H1 (cell line): Measurements from ENCODE around the gene GPR61. TPM values are rescaled to one million over a fixed set of nuclear protein-coding genes. Genes with fewer than 3 reads are reported as not detected.

Experiments used
- CTCF ChIA-PET: fragments of 300-600 bp; sonication (Branson Sonifier 250); formaldehyde crosslinking; loops from one replicate; lab custom pipeline; 2021; ENCODE audit not compliant: partially characterized antibody; lab: Charles Lee
- POLR2A ChIA-PET: fragments of 300-600 bp; sonication (Branson Sonifier 250); formaldehyde crosslinking; loops from one replicate; lab custom pipeline; 2021; ENCODE audit warnings: inconsistent platforms; ENCODE audit not compliant: partially characterized antibody; lab: Charles Lee
- DNase-seq, 2 experiments: peaks; one replicate each; pipeline versions ENCODE4 v3.0.0 to v3.0.0-alpha.2; 2010 to 2022; ENCODE audit warnings: low spot score in 2 of 2, low read depth in 1 of 2, mixed read lengths in 1 of 2
- FAIRE-seq: peaks from 2 replicates; lab custom pipeline; 2011; peaks lifted over from hg19 to GRCh38; lab: Jason Lieb, UNC
- H2AFZ ChIP-seq: 2 replicates; pipeline ENCODE4 v1.8.1; 2012; ENCODE audit warnings: low read length, inconsistent platforms
- H2AK5ac ChIP-seq: 2 replicates; pipeline ENCODE4 v1.6.1; 2013; ENCODE audit warnings: low read depth, low read length
- H2BK120ac ChIP-seq: replicated peaks from 2 replicates; pipeline ENCODE3; 2013; ENCODE audit warnings: low read depth, low read length, inconsistent platforms
- H2BK12ac ChIP-seq: 2 replicates; pipeline ENCODE4 v1.6.1; 2013; ENCODE audit warnings: low read depth, low read length
- H2BK15ac ChIP-seq: 2 replicates; pipeline ENCODE4 v1.6.1; 2013; ENCODE audit warnings: low read length
- H2BK20ac ChIP-seq: 2 replicates; pipeline ENCODE4 v1.6.1; 2013; ENCODE audit warnings: low read length
- H2BK5ac ChIP-seq: 2 replicates; pipeline ENCODE4 v1.6.1; 2013; ENCODE audit warnings: low read depth, low read length
- H3K14ac ChIP-seq: 2 replicates; pipeline ENCODE4 v1.6.1; 2013; ENCODE audit warnings: inconsistent platforms; ENCODE audit not compliant: insufficient read length
- H3K18ac ChIP-seq: 2 replicates; pipeline ENCODE4 v1.6.1; 2013; ENCODE audit warnings: low read length; ENCODE audit errors: extremely low read depth
- H3K23ac ChIP-seq: 2 replicates; pipeline ENCODE4 v1.6.1; 2013; ENCODE audit warnings: inconsistent platforms; ENCODE audit not compliant: insufficient read length
- H3K23me2 ChIP-seq: 2 replicates; pipeline ENCODE4 v1.6.1; 2013; ENCODE audit warnings: low read depth, low read length
- H3K27ac ChIP-seq: 2 replicates; pipeline ENCODE4 v1.6.1; 2011; ENCODE audit warnings: low read depth, low read length, inconsistent platforms
- H3K27me3 ChIP-seq, 4 experiments: replicated peaks in 1 of 4; 1 replicate in 1 of 4; 2 replicates in 3 of 4; pipeline versions ENCODE4 v1.6.1 to v1.8.1; 2011 to 2013; ENCODE audit warnings: low read length in 3 of 4, mild to moderate bottlenecking in 3 of 4, inconsistent platforms in 2 of 4, mixed read lengths in 2 of 4, moderate library complexity in 1 of 4; ENCODE audit not compliant: control insufficient read depth in 3 of 4, insufficient read depth in 3 of 4; ENCODE audit errors: extremely low read depth in 1 of 4
- H3K36me3 ChIP-seq, 4 experiments: 2 replicates each; pipeline versions ENCODE4 v1.6.1 to v1.8.1; 2011 to 2013; ENCODE audit warnings: mild to moderate bottlenecking in 4 of 4, low read length in 3 of 4, moderate library complexity in 2 of 4, control low read depth in 1 of 4, inconsistent platforms in 1 of 4; ENCODE audit not compliant: insufficient read depth in 4 of 4, control insufficient read depth in 2 of 4
- H3K4ac ChIP-seq: replicated peaks from 2 replicates; pipeline ENCODE3; 2013; ENCODE audit warnings: low read length, low read depth, mixed read lengths, inconsistent platforms; ENCODE audit not compliant: insufficient read length
- H3K4me1 ChIP-seq, 4 experiments: replicated peaks in 1 of 4; 1 replicate in 1 of 4; 2 replicates in 3 of 4; pipeline versions ENCODE4 v1.6.1 to v1.8.1; 2011 to 2013; ENCODE audit warnings: low read length in 3 of 4, inconsistent platforms in 2 of 4, mixed read lengths in 1 of 4; ENCODE audit not compliant: insufficient read depth in 4 of 4, control insufficient read depth in 3 of 4
- H3K4me2 ChIP-seq, 2 experiments: 2 replicates each; pipeline versions ENCODE4 v1.6.1 to v1.8.1; 2011 to 2013; ENCODE audit warnings: low read depth in 2 of 2, low read length in 2 of 2, control low read depth in 1 of 2, inconsistent platforms in 1 of 2, mild to moderate bottlenecking in 1 of 2; ENCODE audit not compliant: insufficient read depth in 1 of 2
- H3K4me3 ChIP-seq, 4 experiments: fragments of 200-600, 300-600 bp in 1 of 4; sonication (generic), shearing (Covaris generic), sonication (Bioruptor Twin) in 1 of 4; 2 replicates each; pipeline versions ENCODE4 v1.5.1 to v1.8.1; 2011 to 2016; ENCODE audit warnings: low read length in 4 of 4, low read depth in 3 of 4, control low read depth in 2 of 4, inconsistent platforms in 2 of 4, mild to moderate bottlenecking in 2 of 4, mixed read lengths in 1 of 4, moderate library complexity in 1 of 4; ENCODE audit not compliant: insufficient read depth in 2 of 4; ENCODE audit errors: extremely low read depth in 1 of 4
- H3K56ac ChIP-seq: replicated peaks from 2 replicates; pipeline ENCODE3; 2013; ENCODE audit warnings: low read depth, mild to moderate bottlenecking, mixed read lengths, low read length, inconsistent platforms; ENCODE audit not compliant: insufficient read length
- H3K79me1 ChIP-seq: 2 replicates; pipeline ENCODE4 v1.6.1; 2013; ENCODE audit warnings: low read depth, low read length, control low read depth
- H3K79me2 ChIP-seq, 2 experiments: 2 replicates each; pipeline versions ENCODE4 v1.6.1 to v1.8.1; 2012 to 2013; ENCODE audit warnings: low read length in 2 of 2, mild to moderate bottlenecking in 2 of 2, inconsistent platforms in 1 of 2; ENCODE audit not compliant: insufficient read depth in 2 of 2, control insufficient read depth in 1 of 2
- H3K9ac ChIP-seq, 4 experiments: replicated peaks in 1 of 4; 1 replicate in 1 of 4; 2 replicates in 3 of 4; pipeline versions ENCODE4 v1.6.1 to v1.8.1; 2011 to 2013; ENCODE audit warnings: low read depth in 3 of 4, low read length in 3 of 4, control low read depth in 2 of 4, mild to moderate bottlenecking in 2 of 4, moderate library complexity in 2 of 4, inconsistent platforms in 1 of 4; ENCODE audit errors: extremely low read depth in 1 of 4
- H3K9me3 ChIP-seq, 2 experiments: 2 replicates each; pipeline versions ENCODE4 v1.6.1 to v1.8.1; 2012 to 2013; ENCODE audit warnings: mild to moderate bottlenecking in 2 of 2, moderate library complexity in 2 of 2, control low read depth in 1 of 2, inconsistent platforms in 1 of 2, low read depth in 1 of 2, low read length in 1 of 2, mixed read lengths in 1 of 2; ENCODE audit not compliant: insufficient read depth in 2 of 2
- H4K20me1 ChIP-seq, 2 experiments: replicated peaks in 1 of 2; 2 replicates each; pipeline versions ENCODE3 to v1.8.1; 2011 to 2013; ENCODE audit warnings: inconsistent platforms in 2 of 2, low read length in 2 of 2, mild to moderate bottlenecking in 1 of 2; ENCODE audit not compliant: insufficient read depth in 2 of 2, control insufficient read depth in 1 of 2
- H4K5ac ChIP-seq: 2 replicates; pipeline ENCODE4 v1.6.1; 2013; ENCODE audit warnings: low read length, low read depth, mixed read lengths, inconsistent platforms; ENCODE audit not compliant: insufficient read length
- H4K8ac ChIP-seq: 2 replicates; pipeline ENCODE4 v1.8.0; 2013; ENCODE audit warnings: mild to moderate bottlenecking, moderate library complexity, low read length, inconsistent platforms; ENCODE audit not compliant: insufficient read depth; ENCODE audit errors: extremely low read depth
- H4K91ac ChIP-seq: replicated peaks from 2 replicates; pipeline ENCODE3; 2013; ENCODE audit warnings: low read length, mixed read lengths, inconsistent platforms; ENCODE audit not compliant: insufficient read length
- BACH1 ChIP-seq: IDR thresholded peaks from 2 replicates; pipeline ENCODE4 v1.6.1; 2012; ENCODE audit warnings: low read length, improper control_type of control experiment
- WGBS, 2 experiments: shearing (Covaris generic) in 1 of 2; methylation state at CpG; one replicate each; pipeline versions ENCODE4 v1.1.6 to v1.1.7; 2013 to 2015; ENCODE audit warnings: low lambda C conversion rate in 2 of 2, mixed read lengths in 2 of 2, inconsistent platforms in 1 of 2, low coverage in 1 of 2, missing lambda C conversion rate in 1 of 2; ENCODE audit not compliant: insufficient replicate concordance in 2 of 2, insufficient coverage in 1 of 2, insufficient read length in 1 of 2; ENCODE audit errors: extremely low coverage in 1 of 2, missing lambda C conversion rate in 1 of 2; 5-methylcytosine and 5-hydroxymethylcytosine counted together
- polyA plus RNA-seq, 7 experiments: library from polyadenylated mRNA; depleted of rRNA in 3 of 7; stranded (reverse) in 5 of 7; unstranded in 2 of 7; fragments of >200 nt in 5 of 7; fragments of 200-250 nt in 2 of 7; gene quantifications; 1 replicate in 5 of 7; 2 replicates in 1 of 7; 4 replicates in 1 of 7; pipeline versions ENCODE4 v1.2.1 to v1.2.3, GENCODE V29; 2011 to 2013; ENCODE audit warnings: missing spikeins in 2 of 7, mixed read lengths in 2 of 7
- total RNA-seq: library from RNA; stranded (reverse); fragmentation: NEBNext Ultra II Directional; extraction: Animal tissue kit (Norgen Biotek cat#: 25700); gene quantifications from 2 replicates; pipeline ENCODE4 v1.2.1, GENCODE V29; 2021

The GPR61 gene
- total and polyA plus RNA-seq, 2 of the 8 experiments (the other 6 are each of a cell fraction or from before 2014, with no cell fraction given) = 0.41 to 0.53 TPM

GRCh38 chr1:109502364-109502851 is 37.3 kb upstream of the GPR61 start:
- Histone ChIP-seq H2BK5ac (no peak overlapping the region), H3K9ac (no peak overlapping the region), H3K56ac (no peak overlapping the region), H3K79me1 (no peaks in the 10 kb centered on the region), H4K5ac (no peak overlapping the region), H4K20me1 (peaks cover 2% of the 10 kb centered on the region in 2 experiments), H2AFZ (no peak overlapping the region), H2BK12ac (no peak overlapping the region), H3K27ac (no peak overlapping the region), H2BK20ac (no peak overlapping the region), H4K91ac (no peak overlapping the region), H3K4ac (no peak overlapping the region), H3K9me3 (no peaks in the 10 kb centered on the region), H3K23me2 (no peaks in the 10 kb centered on the region), H2AK5ac (no peak overlapping the region), H3K4me1 (peaks cover 0 to 11% (median 5%) of the 10 kb centered on the region in 4 experiments; a peak in 5 of 7 replicates), H3K23ac (no peak overlapping the region), H3K79me2 (no peaks in the 10 kb centered on the region), H3K27me3 (no peaks in the 10 kb centered on the region; a peak in 1 of 7 replicates), H2BK15ac (no peak overlapping the region), H3K36me3 (peaks cover 0 to 2% (median 0%) of the 10 kb centered on the region in 4 experiments; a peak in 2 of 8 replicates), H2BK120ac (no peak overlapping the region), H3K14ac (no peak overlapping the region), H3K4me3 (no peak overlapping the region)
- WGBS, 2 experiments = 79% methylated on average over 3 of the region's 3 CpGs; no CpG with 5 or more reads in 1 of the 2 experiments
- CTCF ChIA-PET = interaction anchor here (1.0 to 43.7 kb wide), 4 partner anchors 6 to 195 kb away, joined by 3 to 1755 read pairs (median 666); partner anchors contain the start of genes AMIGO1, ATXN7L2, CYB561D1 and GPR61
- no peak for FAIRE-seq
- POLR2A ChIA-PET = interaction anchor here (2.1 kb wide), 1 partner anchor 7 kb away, joined by 7 read pairs; the partner anchor contains the start of gene AMIGO1
- no peak for TF ChIP-seq BACH1
- TF ChIP-seq, all 59 proteins: peak for 0
- DNase-seq = no peak
- no peak overlapping the region for H3K18ac ChIP-seq
- no peak overlapping the region for H3K4me2 ChIP-seq
- H4K8ac ChIP-seq = no peak overlapping the region
